Measurements from ENCODE around the gene SMAP1. TPM values are rescaled to one million over a fixed set of nuclear protein-coding genes. Genes with fewer than 3 reads are reported as not detected.

Gene SMAP1
- total RNA-seq, 4 donors from 2014 or later = 16.6 to 29.4 (median 22.0) TPM

- TF ChIP-seq CTCF (IDR thresholded peaks at IDR 0.05) = no peak
- ATAC-seq (ENCODE audit: low FRiP score) = no peak
- no peak for DNase-seq (ENCODE audit: low spot score)
Observed at GRCh38 chr6:70806086-70806485, 138.4 kb downstream of the SMAP1 start.

GRCh38 chr6:70811788-70812187 is 144.1 kb downstream of the SMAP1 start:
- ATAC-seq (ENCODE audit: low FRiP score) = no peak
- DNase-seq (ENCODE audit: low spot score) = no peak
- no peak for TF ChIP-seq CTCF (IDR thresholded peaks at IDR 0.05)

- TF ChIP-seq CTCF (IDR thresholded peaks at IDR 0.05) = no peak
- ATAC-seq (ENCODE audit: low FRiP score) (no peak), DNase-seq (ENCODE audit: low spot score) (no peak)
Observed at GRCh38 chr6:70813885-70814284, 146.2 kb downstream of the SMAP1 start.

- no peak for TF ChIP-seq CTCF (IDR thresholded peaks at IDR 0.05)
- DNase-seq (ENCODE audit: low spot score) (no peak), ATAC-seq (ENCODE audit: low FRiP score) (no peak)
Observed at GRCh38 chr6:70819646-70820045, 152.0 kb downstream of the SMAP1 start.

GRCh38 chr6:70820778-70821177 is 153.1 kb downstream of the SMAP1 start:
- ATAC-seq (ENCODE audit: low FRiP score) (no peak), DNase-seq (ENCODE audit: low spot score) (no peak)
- TF ChIP-seq CTCF (IDR thresholded peaks at IDR 0.05) = no peak

- ATAC-seq (ENCODE audit: low FRiP score) (no peak), DNase-seq (ENCODE audit: low spot score) (no peak)
- TF ChIP-seq CTCF (IDR thresholded peaks at IDR 0.05) = no peak
Observed at GRCh38 chr6:70821751-70822150, 154.1 kb downstream of the SMAP1 start.

GRCh38 chr6:70823651-70824050 is 156.0 kb downstream of the SMAP1 start:
- no peak for TF ChIP-seq CTCF (IDR thresholded peaks at IDR 0.05)
- ATAC-seq (ENCODE audit: low FRiP score) = no peak
- no peak for DNase-seq (ENCODE audit: low spot score)

All from omental fat pad (tissue), 4 donors.